ENCODE results near the gene FIGN. TPM values are rescaled to one million over a fixed set of nuclear protein-coding genes. Genes with fewer than 3 reads are reported as not detected.

FIGN gene
- total and polyA plus RNA-seq, 9 of the 15 experiments (the other 6 are each of a cell fraction or from before 2014, with no cell fraction given), result 0.02 TPM; not detected in 8

DNA sequence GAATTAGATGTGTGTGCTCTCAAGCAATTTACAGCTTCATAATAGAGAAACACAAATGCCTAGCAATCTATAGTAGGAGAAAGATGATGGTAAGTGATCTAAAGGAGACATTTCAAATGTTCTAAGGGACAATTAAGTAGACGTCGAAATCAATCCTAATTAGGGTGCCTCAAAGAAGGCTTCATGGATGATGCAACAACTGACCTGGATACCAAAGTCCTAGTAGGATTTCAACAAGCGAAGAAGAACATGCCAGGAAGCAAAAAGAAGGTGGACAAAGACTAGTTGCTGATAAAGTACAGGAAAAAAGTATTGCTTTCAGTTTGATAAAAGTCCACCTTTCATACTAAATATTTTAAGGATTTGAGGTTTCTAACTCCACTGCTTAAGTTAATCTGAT is 12.5 kb downstream of the FIGN start:
- H3K79me2 ChIP-seq (ENCODE audit: control insufficient read depth, insufficient read depth, low read length), result no peaks in the 10 kb centered on the region
- no peaks in the 10 kb centered on the region for H3K9me1 ChIP-seq (ENCODE audit: control insufficient read depth, insufficient read depth, low read length)
- intact Hi-C loops (cut with micrococcal nuclease) (no loop called here), in situ Hi-C loops (cut with MboI) (no loop called here)
- H3K36me3 ChIP-seq (ENCODE audit: control insufficient read depth, insufficient read depth, low read length), result no peaks in the 10 kb centered on the region
- 3% methylated on average over 3 of the region's 3 CpGs for WGBS (ENCODE audit: insufficient coverage, low coverage, missing lambda C conversion rate)
- ChIA-PET POLR2A (no interaction called here), CTCF (ENCODE audit: low intra/inter-chr PET ratio) (no interaction called here)
- H3K4me2 ChIP-seq (ENCODE audit: insufficient read depth, low read length), result no peak overlapping the region
- BruUV-seq (replicated peaks), result no TSS peak
- no peaks in the 10 kb centered on the region for H3K4me1 ChIP-seq (replicated peaks in 1 of 2; ENCODE audit: control insufficient read depth in 2 of 2, insufficient read depth in 2 of 2, low read length in 2 of 2)
- TF ChIP-seq, protein P1, sequence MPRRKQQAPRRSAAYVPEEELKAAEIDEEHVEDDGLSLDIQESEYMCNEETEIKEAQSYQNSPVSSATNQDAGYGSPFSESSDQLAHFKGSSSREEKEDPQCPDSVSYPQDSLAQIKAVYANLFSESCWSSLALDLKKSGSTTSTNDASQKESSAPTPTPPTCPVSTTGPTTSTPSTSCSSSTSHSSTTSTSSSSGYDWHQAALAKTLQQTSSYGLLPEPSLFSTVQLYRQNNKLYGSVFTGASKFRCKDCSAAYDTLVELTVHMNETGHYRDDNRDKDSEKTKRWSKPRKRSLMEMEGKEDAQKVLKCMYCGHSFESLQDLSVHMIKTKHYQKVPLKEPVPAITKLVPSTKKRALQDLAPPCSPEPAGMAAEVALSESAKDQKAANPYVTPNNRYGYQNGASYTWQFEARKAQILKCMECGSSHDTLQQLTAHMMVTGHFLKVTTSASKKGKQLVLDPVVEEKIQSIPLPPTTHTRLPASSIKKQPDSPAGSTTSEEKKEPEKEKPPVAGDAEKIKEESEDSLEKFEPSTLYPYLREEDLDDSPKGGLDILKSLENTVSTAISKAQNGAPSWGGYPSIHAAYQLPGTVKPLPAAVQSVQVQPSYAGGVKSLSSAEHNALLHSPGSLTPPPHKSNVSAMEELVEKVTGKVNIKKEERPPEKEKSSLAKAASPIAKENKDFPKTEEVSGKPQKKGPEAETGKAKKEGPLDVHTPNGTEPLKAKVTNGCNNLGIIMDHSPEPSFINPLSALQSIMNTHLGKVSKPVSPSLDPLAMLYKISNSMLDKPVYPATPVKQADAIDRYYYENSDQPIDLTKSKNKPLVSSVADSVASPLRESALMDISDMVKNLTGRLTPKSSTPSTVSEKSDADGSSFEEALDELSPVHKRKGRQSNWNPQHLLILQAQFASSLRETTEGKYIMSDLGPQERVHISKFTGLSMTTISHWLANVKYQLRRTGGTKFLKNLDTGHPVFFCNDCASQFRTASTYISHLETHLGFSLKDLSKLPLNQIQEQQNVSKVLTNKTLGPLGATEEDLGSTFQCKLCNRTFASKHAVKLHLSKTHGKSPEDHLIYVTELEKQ (CRISPR knock-in tag; IDR thresholded peaks at IDR 0.05), result no peak
- TF ChIP-seq, protein P2, sequence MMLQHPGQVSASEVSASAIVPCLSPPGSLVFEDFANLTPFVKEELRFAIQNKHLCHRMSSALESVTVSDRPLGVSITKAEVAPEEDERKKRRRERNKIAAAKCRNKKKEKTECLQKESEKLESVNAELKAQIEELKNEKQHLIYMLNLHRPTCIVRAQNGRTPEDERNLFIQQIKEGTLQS (IDR thresholded peaks at IDR 0.05), result peak; percentile 7; the same call in 1 of the 2 replicates
- TF ChIP-seq, protein P2 (CRISPR knock-in tag; conservative IDR thresholded peaks at IDR 0.05), result no peak
- H3K9me3 ChIP-seq (replicated peaks; ENCODE audit: control insufficient read depth, insufficient read depth, low read depth, low read length), result no peaks in the 10 kb centered on the region
- no peak overlapping the region for H3K27ac ChIP-seq (ENCODE audit: extremely low read depth, low read depth, low read length)
- H4K20me1 ChIP-seq (replicated peaks; ENCODE audit: control insufficient read depth, insufficient read depth, low read length), result no peaks in the 10 kb centered on the region
- H2AFZ ChIP-seq (ENCODE audit: low read depth, low read length), result no peak overlapping the region
- no peak for DNase-seq (ENCODE audit: extremely low read depth in 1 of 4, low spot score in 3 of 4)
- no peak for FAIRE-seq
- H3K4me3 ChIP-seq, result no peak overlapping the region
- no peak for ATAC-seq
- H3K27me3 ChIP-seq (ENCODE audit: control insufficient read depth in 2 of 2, insufficient read depth in 2 of 2, low read length in 2 of 2), result no peaks in the 10 kb centered on the region
- H3K9ac ChIP-seq (ENCODE audit: insufficient read depth in 1 of 2, low read depth in 2 of 2, low read length in 2 of 2), result no peak overlapping the region

All from K562 (cell line).